IPS-15b (cell line): ENCODE measurements around the gene SHFL.

Source experiments
- H3K27me3 ChIP-seq: one replicate; pipeline ENCODE4 v1.6.1; 2013; ENCODE audit warnings: low read length; ENCODE audit not compliant: control insufficient read depth, insufficient read depth
- H3K36me3 ChIP-seq: one replicate; pipeline ENCODE4 v1.6.1; 2013; ENCODE audit warnings: low read length; ENCODE audit not compliant: control insufficient read depth, insufficient read depth
- H3K4me1 ChIP-seq: one replicate; pipeline ENCODE4 v1.6.1; 2013; ENCODE audit warnings: mild to moderate bottlenecking, low read length; ENCODE audit not compliant: control insufficient read depth, insufficient read depth
- H3K4me3 ChIP-seq: one replicate; pipeline ENCODE4 v1.5.1; 2013; ENCODE audit warnings: low read depth, low read length
- H3K9ac ChIP-seq: one replicate; pipeline ENCODE4 v1.6.1; 2013; ENCODE audit warnings: low read depth, mild to moderate bottlenecking, low read length
- H3K9me3 ChIP-seq: one replicate; pipeline ENCODE4 v1.6.1; 2013; ENCODE audit warnings: mild to moderate bottlenecking, low read length; ENCODE audit not compliant: control insufficient read depth, insufficient read depth

The SHFL gene

DNA sequence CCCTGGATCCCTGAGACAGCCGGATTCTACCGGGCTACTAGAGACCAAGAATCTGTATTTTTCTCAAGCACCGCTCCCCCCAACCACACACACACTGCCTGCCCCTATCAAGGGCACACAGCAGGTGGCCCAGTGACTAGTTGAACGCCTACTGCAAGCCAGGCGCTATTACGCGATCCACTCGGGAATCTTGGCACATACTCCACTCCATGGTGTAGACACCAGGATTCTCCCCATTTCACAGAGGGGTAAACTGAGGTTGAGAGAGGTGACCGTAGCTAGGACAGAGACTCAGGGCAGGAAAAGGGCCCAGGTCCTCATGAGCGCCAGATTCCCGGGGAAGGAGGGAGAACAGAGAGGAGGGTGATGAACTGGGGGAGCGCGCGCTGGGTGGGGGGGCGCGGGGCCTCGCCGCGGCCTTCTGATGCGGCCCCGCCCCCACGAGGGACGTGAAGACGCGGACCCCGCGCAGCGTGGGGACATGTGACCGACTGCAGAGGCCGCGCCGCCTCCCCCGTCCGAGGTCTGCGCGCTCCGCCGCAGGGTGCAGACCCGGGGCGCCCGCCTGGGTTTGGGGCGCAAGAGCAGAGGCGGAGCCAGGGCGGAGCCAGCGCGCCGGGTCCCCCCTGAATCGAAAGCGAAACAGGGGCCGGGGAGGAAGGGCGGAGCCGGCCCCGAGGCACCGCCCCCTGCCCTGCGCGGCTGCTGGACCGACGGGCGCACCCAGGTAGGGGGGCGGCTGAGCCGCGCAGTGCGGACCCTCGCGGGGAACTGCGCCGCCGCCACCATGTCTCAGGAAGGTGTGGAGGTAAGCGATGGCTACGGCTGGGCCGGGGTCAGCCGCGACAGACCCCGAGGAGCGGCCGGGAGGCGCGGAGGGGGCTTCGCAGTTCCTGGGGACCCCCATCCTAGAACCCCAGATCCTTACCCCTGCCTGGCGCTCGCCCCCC, at the start of gene SHFL:
TSS of gene SHFL (plus strand) at position 677 of the 950 bp plus-strand sequence. CDS start at position 788, 111 bp downstream.
- Histone ChIP-seq H3K27me3 (no peaks in the 10 kb centered on the region), H3K4me1 (no peaks in the 10 kb centered on the region), H3K4me3 (peak within 1 kb of the TSS; percentile 69), H3K9ac (no peak within 1 kb of the TSS), H3K36me3 (peaks cover 12% of the 10 kb centered on the region), H3K9me3 (no peaks in the 10 kb centered on the region)

DNA sequence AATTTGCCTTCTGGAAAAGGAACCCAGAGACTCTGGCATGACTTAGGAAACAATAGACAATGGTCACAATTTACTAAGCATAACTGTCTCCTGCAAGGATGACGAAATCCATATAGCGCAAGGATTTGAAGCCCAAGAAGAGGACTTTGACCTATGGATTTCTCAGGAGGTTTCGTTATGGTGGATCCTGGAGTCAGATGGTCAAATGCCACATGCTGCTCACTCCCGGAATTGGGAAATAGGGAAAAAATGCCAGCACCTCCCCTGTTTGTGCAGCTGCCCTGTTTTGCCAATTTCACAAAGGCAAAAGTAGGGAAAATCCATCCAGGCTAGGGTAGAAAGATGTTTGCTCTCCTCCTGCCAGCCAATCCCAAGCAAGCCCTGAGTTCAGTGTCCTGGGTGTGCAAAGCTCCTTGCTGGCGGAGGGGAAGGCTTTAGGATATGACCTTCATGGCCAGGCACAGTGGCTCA, 49.5 kb upstream of the SHFL start:
- peaks cover 12% of the 10 kb centered on the region for H3K27me3 ChIP-seq

DNA sequence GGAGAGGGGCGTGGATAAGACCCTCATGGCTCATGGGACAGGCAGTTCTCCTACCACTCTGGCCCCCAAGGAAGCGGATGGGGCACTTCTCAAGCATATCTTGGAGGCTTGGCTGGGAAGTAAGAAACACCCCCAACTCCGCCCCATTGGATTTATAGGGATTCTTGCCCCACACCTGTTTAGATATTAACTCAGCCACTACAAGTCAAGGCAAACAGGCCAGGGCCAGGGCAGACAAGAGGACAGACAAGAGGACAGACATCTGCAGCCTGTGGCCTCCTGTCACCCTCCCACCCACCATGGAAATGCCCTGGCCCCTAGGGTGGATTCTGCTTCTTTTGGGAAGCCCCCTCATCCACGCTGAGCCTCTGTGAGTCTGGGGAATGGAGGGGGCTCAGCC, 48.8 kb upstream of the SHFL start:
- Histone ChIP-seq H3K36me3 (no peaks in the 10 kb centered on the region), H3K9ac (no peak overlapping the region), H3K27me3 (peaks cover 12% of the 10 kb centered on the region), H3K9me3 (no peaks in the 10 kb centered on the region), H3K4me1 (no peaks in the 10 kb centered on the region), H3K4me3 (no peak overlapping the region)

More for the DNA sequence above, 49.5 kb upstream of the SHFL start:
- Histone ChIP-seq H3K9me3 (no peaks in the 10 kb centered on the region), H3K9ac (no peak overlapping the region), H3K4me1 (no peaks in the 10 kb centered on the region), H3K4me3 (no peak overlapping the region), H3K36me3 (no peaks in the 10 kb centered on the region)

DNA sequence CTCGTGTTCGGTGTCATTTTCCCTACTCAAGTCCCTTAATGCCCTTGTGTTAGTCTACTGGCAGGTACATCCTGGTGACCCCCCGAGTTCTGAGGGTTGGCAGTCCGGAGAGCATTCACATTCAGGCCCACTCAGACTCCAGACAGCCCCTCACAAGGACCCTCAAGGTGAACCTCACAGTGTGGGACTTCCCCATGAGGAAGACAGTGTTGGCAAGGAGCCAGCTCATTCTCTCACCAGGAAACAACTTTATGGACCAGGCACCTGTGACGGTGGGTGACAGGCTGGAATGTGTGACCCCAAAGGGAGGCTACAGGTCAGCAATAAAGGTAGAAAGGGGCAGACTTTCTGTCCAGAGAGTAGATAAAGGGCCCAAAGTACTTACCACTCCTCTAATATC, 48.3 kb upstream of the SHFL start:
- Histone ChIP-seq H3K36me3 (no peaks in the 10 kb centered on the region), H3K4me1 (no peaks in the 10 kb centered on the region), H3K27me3 (peaks cover 13% of the 10 kb centered on the region), H3K4me3 (no peak overlapping the region), H3K9ac (no peak overlapping the region), H3K9me3 (no peaks in the 10 kb centered on the region)

DNA sequence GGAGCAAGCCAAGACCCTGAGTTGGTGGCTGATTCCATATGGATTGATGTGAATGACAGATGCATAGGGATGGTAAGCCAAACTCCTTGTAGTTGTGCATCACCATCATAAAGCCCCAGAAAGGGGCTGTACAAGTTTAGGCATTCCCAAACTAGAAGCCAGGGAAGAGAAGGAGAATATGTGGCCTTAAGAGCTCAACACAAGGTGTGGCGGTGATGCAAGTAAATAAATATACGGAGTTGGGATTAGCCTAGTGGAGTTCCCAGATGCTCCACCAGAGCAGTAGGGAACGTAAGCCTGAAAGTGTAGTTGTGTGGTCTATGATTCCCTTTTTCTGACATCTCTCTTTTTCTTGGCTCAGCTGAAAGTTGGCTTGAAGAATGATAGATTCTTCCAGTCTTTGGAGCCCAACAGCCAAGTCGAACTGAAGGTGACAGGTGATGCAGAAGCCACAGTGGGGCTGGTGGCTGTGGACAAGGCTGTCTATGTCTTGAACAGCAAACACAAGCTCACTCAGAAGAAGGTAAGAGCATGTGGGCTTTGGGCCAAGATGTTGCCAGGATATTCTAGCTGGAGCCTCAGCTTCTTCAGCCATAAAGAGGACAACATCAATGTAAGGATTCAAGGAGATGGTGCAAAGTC, 42.7 kb upstream of the SHFL start:
- peaks cover 32% of the 10 kb centered on the region for H3K27me3 ChIP-seq
- no peaks in the 10 kb centered on the region for H3K36me3 ChIP-seq
- H3K9ac ChIP-seq = no peak overlapping the region
- no peaks in the 10 kb centered on the region for H3K9me3 ChIP-seq
- no peaks in the 10 kb centered on the region for H3K4me1 ChIP-seq
- no peak overlapping the region for H3K4me3 ChIP-seq

DNA sequence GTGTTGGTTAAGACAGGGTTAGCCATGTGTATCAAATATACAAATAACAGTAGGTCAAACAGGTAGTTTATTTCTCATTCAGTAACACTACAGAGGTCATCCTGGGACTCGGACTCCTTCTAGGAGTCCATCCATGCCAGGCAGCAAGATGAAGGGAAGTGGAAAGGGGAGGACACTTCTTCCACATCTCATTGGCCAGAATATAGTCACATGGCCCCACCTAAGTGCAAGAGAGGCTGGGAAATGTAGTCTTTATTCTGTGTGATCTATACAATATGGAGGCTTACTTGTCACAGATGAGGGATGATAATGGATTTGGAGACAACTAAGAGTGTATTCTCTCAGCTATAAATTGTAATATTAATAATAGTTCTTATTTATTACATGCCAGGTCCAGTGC, 41.7 kb upstream of the SHFL start:
- H3K9ac ChIP-seq = no peak overlapping the region
- H3K9me3 ChIP-seq = no peaks in the 10 kb centered on the region

DNA sequence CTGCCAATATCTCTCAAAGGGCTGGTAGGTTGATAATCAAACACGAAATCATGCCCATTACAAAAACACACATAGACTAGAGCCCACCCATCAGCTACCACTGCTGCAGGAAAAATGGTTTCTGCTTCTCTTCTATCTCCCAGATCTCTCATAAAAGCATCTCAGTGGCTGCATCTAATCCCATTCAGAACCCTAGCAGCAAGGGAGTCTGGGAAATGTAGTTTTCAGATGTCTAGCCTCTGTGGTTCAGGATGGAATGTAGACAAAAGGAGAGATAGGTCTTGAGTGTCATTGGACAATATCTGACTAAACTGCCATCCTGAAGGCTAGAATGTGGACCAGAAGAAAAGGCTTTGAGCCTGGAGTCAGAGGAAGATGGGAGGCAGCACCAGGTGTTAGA, 40.7 kb upstream of the SHFL start:
- H3K36me3 ChIP-seq = no peaks in the 10 kb centered on the region
- H3K4me1 ChIP-seq = no peaks in the 10 kb centered on the region
- peaks cover 29% of the 10 kb centered on the region for H3K27me3 ChIP-seq
- H3K9me3 ChIP-seq = no peaks in the 10 kb centered on the region
- H3K9ac ChIP-seq = no peak overlapping the region
- no peak overlapping the region for H3K4me3 ChIP-seq

More for the DNA sequence above, 41.7 kb upstream of the SHFL start:
- Histone ChIP-seq H3K27me3 (peaks cover 26% of the 10 kb centered on the region), H3K36me3 (no peaks in the 10 kb centered on the region), H3K4me3 (no peak overlapping the region), H3K4me1 (no peaks in the 10 kb centered on the region)

DNA sequence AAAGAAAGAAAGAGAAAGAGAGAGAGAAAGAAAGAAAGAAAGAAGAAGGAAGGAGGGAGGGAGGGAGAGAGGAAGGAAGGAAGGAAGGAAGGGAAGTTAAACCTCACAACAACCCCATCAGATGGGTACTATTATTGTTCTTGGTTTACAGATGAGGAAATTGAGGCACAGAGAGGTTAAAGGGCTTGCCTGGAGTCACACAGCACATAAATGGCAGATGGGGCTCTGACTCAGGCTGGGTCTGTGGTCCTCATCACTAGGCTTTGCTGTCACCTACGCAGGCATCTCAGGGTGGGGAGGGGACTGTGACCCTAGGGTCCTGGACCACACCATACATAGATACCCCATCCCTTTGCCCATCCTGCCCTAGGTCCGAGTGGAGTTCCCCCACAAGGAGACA, 36.5 kb upstream of the SHFL start:
- H3K27me3 ChIP-seq = peaks cover 16% of the 10 kb centered on the region

DNA sequence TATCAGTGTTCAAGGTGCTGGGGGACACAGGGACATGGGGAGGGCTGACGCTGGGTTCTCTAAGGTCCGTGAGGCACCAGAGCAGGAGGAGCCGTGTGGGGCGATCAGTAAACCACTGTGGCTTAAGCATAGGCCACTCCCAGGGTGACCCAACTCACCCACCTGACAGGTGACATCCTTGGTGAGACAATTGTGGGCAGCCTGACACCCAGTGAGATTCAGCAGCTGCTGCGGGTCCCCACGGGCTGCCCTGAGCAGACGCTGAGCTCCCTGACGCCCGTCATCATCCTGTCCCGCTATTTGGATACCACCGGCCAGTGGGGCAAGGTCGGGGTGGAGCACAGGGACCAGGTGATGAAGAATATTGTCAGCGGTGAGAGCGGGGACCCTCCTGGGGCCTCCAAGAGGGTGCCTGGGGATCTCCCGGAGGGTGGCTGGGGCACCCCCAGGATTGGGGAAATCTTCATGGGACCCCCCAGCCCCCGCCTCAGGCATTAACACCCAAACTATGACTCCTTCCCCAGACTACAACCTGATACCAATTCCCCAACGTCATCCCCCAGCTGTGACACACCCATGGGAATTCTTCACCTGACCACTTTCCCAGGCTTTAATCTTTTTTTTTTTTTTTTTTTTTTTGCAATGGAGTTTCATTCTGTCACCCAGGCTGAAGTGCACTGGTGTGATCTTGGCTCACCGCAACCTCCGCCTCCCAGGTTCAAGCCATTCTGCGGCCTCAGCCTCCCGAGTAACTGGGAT, 33.3 kb upstream of the SHFL start:
- Histone ChIP-seq H3K4me1 (no peaks in the 10 kb centered on the region), H3K27me3 (peaks cover 8% of the 10 kb centered on the region), H3K4me3 (no peak overlapping the region), H3K36me3 (no peaks in the 10 kb centered on the region), H3K9me3 (no peaks in the 10 kb centered on the region), H3K9ac (no peak overlapping the region)

More for the DNA sequence above, 36.5 kb upstream of the SHFL start:
- no peaks in the 10 kb centered on the region for H3K36me3 ChIP-seq
- H3K9ac ChIP-seq = no peak overlapping the region
- no peaks in the 10 kb centered on the region for H3K9me3 ChIP-seq
- no peaks in the 10 kb centered on the region for H3K4me1 ChIP-seq
- no peak overlapping the region for H3K4me3 ChIP-seq

DNA sequence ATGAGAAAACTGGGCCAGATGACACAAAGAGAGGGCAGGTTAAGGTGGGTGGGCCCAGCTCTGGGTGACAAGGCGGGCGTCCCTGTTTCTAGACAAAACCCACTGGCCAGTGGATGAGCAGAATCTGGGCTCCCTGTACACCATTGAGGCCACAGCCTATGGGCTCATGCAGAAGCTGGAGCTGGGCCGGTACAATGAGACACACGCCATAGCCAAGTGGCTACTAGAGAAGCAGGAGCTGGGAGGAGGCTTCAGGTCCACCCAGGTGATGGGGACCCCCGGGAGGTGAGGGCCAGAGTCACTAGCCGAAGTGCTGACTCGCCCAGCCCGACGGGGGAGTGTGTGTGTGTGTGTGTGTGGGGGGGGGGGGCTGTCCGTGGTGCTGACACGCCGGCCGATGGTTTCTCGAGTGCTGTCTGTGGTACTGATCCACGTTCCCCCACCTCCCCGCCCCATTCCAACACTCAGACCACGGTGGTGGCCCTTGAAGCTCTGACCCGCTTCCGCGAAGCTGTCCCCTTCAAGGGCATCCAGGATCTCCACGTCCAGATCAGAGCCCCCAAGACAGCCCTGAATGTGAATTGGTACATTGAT, 24.3 kb upstream of the SHFL start:
- no peak overlapping the region for H3K4me3 ChIP-seq
- no peaks in the 10 kb centered on the region for H3K36me3 ChIP-seq
- no peak overlapping the region for H3K9ac ChIP-seq
- no peaks in the 10 kb centered on the region for H3K4me1 ChIP-seq
- no peaks in the 10 kb centered on the region for H3K9me3 ChIP-seq
- H3K27me3 ChIP-seq = peaks cover 2% of the 10 kb centered on the region

DNA sequence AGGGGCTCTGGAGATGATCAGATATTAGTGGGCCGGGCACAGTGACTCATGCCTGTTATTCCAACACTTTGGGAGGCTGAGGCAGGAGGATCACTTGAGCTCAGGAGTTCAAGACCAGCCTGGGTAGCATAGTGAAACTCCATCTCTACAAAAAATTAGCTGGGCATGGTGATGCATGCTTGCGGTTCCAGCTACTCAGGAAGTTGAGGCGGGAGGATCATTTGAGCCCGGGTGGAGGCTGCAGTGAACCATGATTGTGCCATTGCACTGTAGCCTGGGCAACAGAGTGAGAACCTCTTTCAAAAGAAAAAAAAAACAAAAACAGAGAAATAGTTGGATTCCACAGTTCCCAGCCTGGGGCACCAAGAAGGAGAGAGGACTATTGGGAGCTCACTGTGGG, 17.9 kb upstream of the SHFL start:
- no peaks in the 10 kb centered on the region for H3K9me3 ChIP-seq
- no peak overlapping the region for H3K4me3 ChIP-seq
- H3K9ac ChIP-seq = no peak overlapping the region
- peaks cover 5% of the 10 kb centered on the region for H3K27me3 ChIP-seq
- H3K36me3 ChIP-seq = no peaks in the 10 kb centered on the region
- peaks cover 3% of the 10 kb centered on the region for H3K4me1 ChIP-seq
